ENCODE results near the gene OPA1.
"Not testable (repeated sequence)": the region's sequence is repeated elsewhere in the genome, so short reads cannot be mapped to it uniquely, and the experiment has no call there.

DNA sequence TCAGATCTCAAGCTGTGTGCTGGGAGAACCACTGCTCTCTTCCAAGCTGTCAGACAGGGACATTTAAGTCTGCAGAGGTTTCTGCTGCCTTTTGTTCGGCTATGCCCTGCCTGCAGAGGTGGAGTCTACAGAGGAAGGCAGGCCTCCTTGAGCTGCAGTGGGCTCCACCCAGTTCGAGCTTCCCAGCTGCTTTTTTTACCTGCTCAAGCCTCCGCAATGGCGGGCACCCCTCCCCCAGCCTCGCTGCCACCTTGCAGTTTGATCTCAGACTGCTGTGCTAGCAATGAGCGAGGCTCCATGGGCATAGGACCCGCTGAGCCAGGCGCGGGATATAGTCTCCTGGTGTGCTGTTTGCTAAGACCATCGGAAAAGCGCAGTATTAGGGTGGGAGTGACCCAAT lies 17.5 kb downstream of the OPA1 start:
- TF ChIP-seq, protein P1, sequence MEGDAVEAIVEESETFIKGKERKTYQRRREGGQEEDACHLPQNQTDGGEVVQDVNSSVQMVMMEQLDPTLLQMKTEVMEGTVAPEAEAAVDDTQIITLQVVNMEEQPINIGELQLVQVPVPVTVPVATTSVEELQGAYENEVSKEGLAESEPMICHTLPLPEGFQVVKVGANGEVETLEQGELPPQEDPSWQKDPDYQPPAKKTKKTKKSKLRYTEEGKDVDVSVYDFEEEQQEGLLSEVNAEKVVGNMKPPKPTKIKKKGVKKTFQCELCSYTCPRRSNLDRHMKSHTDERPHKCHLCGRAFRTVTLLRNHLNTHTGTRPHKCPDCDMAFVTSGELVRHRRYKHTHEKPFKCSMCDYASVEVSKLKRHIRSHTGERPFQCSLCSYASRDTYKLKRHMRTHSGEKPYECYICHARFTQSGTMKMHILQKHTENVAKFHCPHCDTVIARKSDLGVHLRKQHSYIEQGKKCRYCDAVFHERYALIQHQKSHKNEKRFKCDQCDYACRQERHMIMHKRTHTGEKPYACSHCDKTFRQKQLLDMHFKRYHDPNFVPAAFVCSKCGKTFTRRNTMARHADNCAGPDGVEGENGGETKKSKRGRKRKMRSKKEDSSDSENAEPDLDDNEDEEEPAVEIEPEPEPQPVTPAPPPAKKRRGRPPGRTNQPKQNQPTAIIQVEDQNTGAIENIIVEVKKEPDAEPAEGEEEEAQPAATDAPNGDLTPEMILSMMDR (IDR thresholded peaks at IDR 0.05): not testable (repeated sequence)
- TF ChIP-seq EP300, POLR2AphosphoS5 (IDR thresholded peaks at IDR 0.05): not testable (repeated sequence)
